Loucy (cell line): ENCODE measurements around the gene BCR.

ENCODE experiments used
- CTCF ChIP-seq: fragments of 200-600 bp; sonication (generic); conservative IDR thresholded peaks from 2 replicates; pipeline ENCODE4 v1.5.1; 2014; ENCODE audit warnings: mild to moderate bottlenecking, antibody characterized with exemption, low read length
- EZH2phosphoT487 ChIP-seq: fragments of 200-600 bp; IDR thresholded peaks from 2 replicates; pipeline ENCODE4 v1.6.1; 2018; ENCODE audit warnings: antibody characterized with exemption, mild to moderate bottlenecking, moderate library complexity, borderline replicate concordance

DNA sequence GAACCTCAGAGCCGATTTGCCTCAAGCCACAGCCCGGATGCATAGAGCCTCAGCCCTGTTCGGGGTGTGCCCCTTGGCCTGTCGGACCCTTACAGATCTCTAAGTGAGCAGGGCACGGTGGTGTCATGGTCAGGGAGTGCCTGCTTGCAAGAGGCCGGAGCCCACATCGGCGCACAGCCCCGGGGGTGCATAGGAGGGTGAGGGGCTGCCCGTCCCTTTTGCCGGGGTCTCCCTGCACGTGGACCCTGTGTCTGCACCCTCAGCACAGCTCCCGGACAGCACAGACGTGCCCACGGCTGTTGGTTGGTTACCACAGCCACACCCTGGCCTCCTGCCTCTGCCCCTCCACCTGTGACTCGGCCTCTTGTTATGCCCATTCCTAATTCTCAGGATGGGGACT, 28.5 kb upstream of the BCR start:
- TF ChIP-seq CTCF, result no peak
- no peak for TF ChIP-seq EZH2phosphoT487
